H9 (cell line): ENCODE data around the gene MRPL21. TPM values are rescaled to one million over a fixed set of nuclear protein-coding genes. Genes with fewer than 3 reads are reported as not detected.

ENCODE experiments used
- DNase-seq: peaks from one replicate; pipeline ENCODE4 v3.0.0-alpha.2; 2017
- H2AFZ ChIP-seq: one replicate; pipeline ENCODE4 v1.6.1; 2013; ENCODE audit warnings: mild to moderate bottlenecking, low read length, control low read depth, moderate library complexity
- H2AK5ac ChIP-seq: 2 replicates; pipeline ENCODE4 v1.6.1; 2013; ENCODE audit warnings: low read length, control low read depth, mixed read lengths; ENCODE audit not compliant: insufficient read length
- H2BK120ac ChIP-seq: one replicate; pipeline ENCODE4 v1.6.1; 2013; ENCODE audit warnings: low read depth, mild to moderate bottlenecking, low read length, control low read depth, inconsistent platforms; ENCODE audit not compliant: poor library complexity, severe bottlenecking
- H2BK12ac ChIP-seq: 2 replicates; pipeline ENCODE4 v1.6.1; 2013; ENCODE audit warnings: low read length, control low read depth, mixed read lengths, low read depth; ENCODE audit not compliant: insufficient read length
- H2BK15ac ChIP-seq: 2 replicates; pipeline ENCODE4 v1.6.1; 2013; ENCODE audit warnings: low read depth, low read length, control low read depth
- H2BK20ac ChIP-seq: one replicate; pipeline ENCODE4 v1.6.1; 2013; ENCODE audit warnings: low read depth, mild to moderate bottlenecking, low read length, control low read depth, inconsistent platforms; ENCODE audit not compliant: poor library complexity, severe bottlenecking
- H2BK5ac ChIP-seq: 2 replicates; pipeline ENCODE4 v1.6.1; 2013; ENCODE audit warnings: low read length, control low read depth, mixed read lengths; ENCODE audit not compliant: insufficient read length
- H3K14ac ChIP-seq: 2 replicates; pipeline ENCODE4 v1.6.1; 2013; ENCODE audit warnings: low read length, control low read depth; ENCODE audit not compliant: insufficient read depth
- H3K18ac ChIP-seq: 2 replicates; pipeline ENCODE4 v1.6.1; 2013; ENCODE audit warnings: low read depth, mild to moderate bottlenecking, mixed read lengths, low read length, control low read depth; ENCODE audit not compliant: insufficient read length
- H3K23ac ChIP-seq: 2 replicates; pipeline ENCODE4 v1.6.1; 2013; ENCODE audit warnings: low read length, control low read depth, mixed read lengths, low read depth; ENCODE audit not compliant: insufficient read length
- H3K23me2 ChIP-seq: 2 replicates; pipeline ENCODE4 v1.6.1; 2013; ENCODE audit warnings: low read depth, mild to moderate bottlenecking, mixed read lengths, low read length, control low read depth; ENCODE audit not compliant: insufficient read length, poor library complexity, severe bottlenecking
- H3K27ac ChIP-seq: 2 replicates; pipeline ENCODE4 v1.5.1; 2013; ENCODE audit warnings: low read length, control low read depth, mixed read lengths, low read depth; ENCODE audit not compliant: insufficient read length
- H3K27me3 ChIP-seq: 2 replicates; pipeline ENCODE4 v1.6.1; 2013; ENCODE audit warnings: low read length, control low read depth, inconsistent platforms; ENCODE audit not compliant: insufficient read depth
- H3K4ac ChIP-seq: 2 replicates; pipeline ENCODE4 v1.6.1; 2013; ENCODE audit warnings: low read depth, mild to moderate bottlenecking, control low read depth, inconsistent platforms, low read length, moderate library complexity
- H3K4me1 ChIP-seq: 2 replicates; pipeline ENCODE4 v1.6.1; 2013; ENCODE audit warnings: low read length, control low read depth, inconsistent platforms; ENCODE audit not compliant: insufficient read depth
- H3K4me2 ChIP-seq: 2 replicates; pipeline ENCODE4 v1.6.1; 2013; ENCODE audit warnings: low read length, control low read depth, mixed read lengths; ENCODE audit not compliant: insufficient read length, insufficient read depth
- H3K56ac ChIP-seq: 2 replicates; pipeline ENCODE4 v1.6.1; 2013; ENCODE audit warnings: low read depth, mild to moderate bottlenecking, mixed read lengths, low read length, control low read depth; ENCODE audit not compliant: insufficient read length
- H3K79me1 ChIP-seq: 2 replicates; pipeline ENCODE4 v1.6.1; 2013; ENCODE audit warnings: low read depth, mild to moderate bottlenecking, moderate library complexity, low read length, control low read depth, inconsistent platforms; ENCODE audit not compliant: insufficient read depth, poor library complexity, severe bottlenecking
- H3K79me2 ChIP-seq: 2 replicates; pipeline ENCODE4 v1.6.1; 2013; ENCODE audit warnings: low read length, control low read depth, inconsistent platforms; ENCODE audit not compliant: insufficient read depth
- H3K9ac ChIP-seq: 2 replicates; pipeline ENCODE4 v1.6.1; 2013; ENCODE audit warnings: low read length, control low read depth, mixed read lengths; ENCODE audit not compliant: insufficient read length; ENCODE audit errors: extremely low read depth
- H3K9me3 ChIP-seq: one replicate; pipeline ENCODE4 v1.6.1; 2013; ENCODE audit warnings: low read depth, low read length, inconsistent platforms; ENCODE audit not compliant: control insufficient read depth
- H3T11ph ChIP-seq: one replicate; pipeline ENCODE4 v1.6.1; 2013; ENCODE audit warnings: mild to moderate bottlenecking, low read length, control low read depth, inconsistent platforms
- H4K20me1 ChIP-seq: one replicate; pipeline ENCODE4 v1.6.1; 2013; ENCODE audit not compliant: control insufficient read depth, insufficient read length, insufficient read depth
- H4K5ac ChIP-seq: 2 replicates; pipeline ENCODE4 v1.6.1; 2013; ENCODE audit warnings: low read depth, mild to moderate bottlenecking, mixed read lengths, low read length, control low read depth; ENCODE audit not compliant: insufficient read length
- H4K8ac ChIP-seq: replicated peaks from 2 replicates; pipeline ENCODE4 v1.6.1; 2013; ENCODE audit warnings: low read length, control low read depth, mixed read lengths, low read depth; ENCODE audit not compliant: insufficient read length
- H4K91ac ChIP-seq: 2 replicates; pipeline ENCODE4 v1.6.1; 2013; ENCODE audit warnings: low read depth, mild to moderate bottlenecking, moderate library complexity, mixed read lengths, low read length, control low read depth; ENCODE audit not compliant: insufficient read length
- H3K27ac Mint-ChIP-seq, 3 experiments: 2 replicates in 2 of 3; 3 replicates in 1 of 3; pipeline ENCODE4 v1.8.0; 2020 to 2021; ENCODE audit warnings: mixed read lengths in 3 of 3, mild to moderate bottlenecking in 1 of 3, moderate library complexity in 1 of 3
- H3K27me3 Mint-ChIP-seq: 2 replicates; pipeline ENCODE4 v1.8.0; 2021; ENCODE audit warnings: low read depth, mild to moderate bottlenecking, moderate library complexity, mixed read lengths
- H3K36me3 Mint-ChIP-seq, 3 experiments: 2 replicates in 2 of 3; 3 replicates in 1 of 3; pipeline ENCODE4 v1.8.0; 2020 to 2021; ENCODE audit warnings: low read depth in 3 of 3, mixed read lengths in 3 of 3; ENCODE audit not compliant: insufficient read depth in 1 of 3
- H3K4me1 Mint-ChIP-seq, 2 experiments: 2 replicates each; pipeline ENCODE4 v1.8.0; 2020; ENCODE audit warnings: mixed read lengths in 2 of 2
- H3K4me3 Mint-ChIP-seq, 2 experiments: 2 replicates in 1 of 2; 3 replicates in 1 of 2; pipeline ENCODE4 v1.8.0; 2020 to 2021; ENCODE audit warnings: mild to moderate bottlenecking in 2 of 2, mixed read lengths in 2 of 2, moderate library complexity in 1 of 2
- H3K9me3 Mint-ChIP-seq, 2 experiments: 2 replicates in 1 of 2; 3 replicates in 1 of 2; pipeline ENCODE4 v1.8.0; 2020; ENCODE audit warnings: mild to moderate bottlenecking in 2 of 2, mixed read lengths in 2 of 2, moderate library complexity in 1 of 2
- WGBS: extraction: QIAGEN DNeasy Blood & Tissue Kit; methylation state at CpG from one replicate; pipeline ENCODE4 v1.1.7; 2013; ENCODE audit warnings: missing lambda C conversion rate, low lambda C conversion rate, mixed read lengths; ENCODE audit not compliant: insufficient read length; ENCODE audit errors: extremely low coverage; 5-methylcytosine and 5-hydroxymethylcytosine counted together
- total RNA-seq: library from RNA; stranded (reverse); gene quantifications from 2 replicates; pipeline ENCODE4 v1.2.1, GENCODE V29; 2021
- TF ChIP-seq, protein P1 (sequence below): fragments of 200-600 bp; sonication (generic); conservative IDR thresholded peaks from 3 replicates; pipeline ENCODE4 v1.8.0; 2021; ENCODE audit warnings: antibody characterized with exemption, mild to moderate bottlenecking

Gene MRPL21
- total RNA-seq, 1 experiment from 2014 or later, result 91.5 TPM

DNA sequence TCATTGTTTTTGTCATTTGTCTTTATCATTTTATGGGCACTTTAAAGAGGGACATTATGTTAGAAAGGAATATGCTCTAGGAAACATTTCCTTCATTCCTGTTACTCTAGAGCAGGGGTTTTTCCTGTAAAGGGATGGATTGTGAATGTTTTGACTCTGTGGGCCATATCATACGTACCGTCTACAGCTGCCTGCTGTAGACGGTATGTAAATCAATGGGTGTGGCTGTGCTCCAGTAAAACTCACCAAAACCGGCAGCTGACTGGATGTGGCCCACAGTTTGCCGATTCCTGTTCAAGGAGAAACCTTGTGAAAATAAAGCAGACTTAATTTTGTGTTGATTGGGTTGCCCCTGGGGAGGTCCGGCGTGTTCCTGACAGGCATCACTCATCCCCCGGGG is 7.3 kb upstream of the MRPL21 start:
- no peak overlapping the region for H3K9ac ChIP-seq
- no peak overlapping the region for H4K91ac ChIP-seq
- no peaks in the 10 kb centered on the region for H3K4me1 ChIP-seq
- H3K9me3 ChIP-seq, result no peaks in the 10 kb centered on the region
- no peak overlapping the region for H2BK15ac ChIP-seq
- no peak overlapping the region for H3T11ph ChIP-seq
- peaks cover 22 to 69% (median 65%) of the 10 kb centered on the region in 3 experiments; a peak in 6 of 7 replicates for H3K36me3 Mint-ChIP-seq
- H3K14ac ChIP-seq, result no peak overlapping the region
- no peaks in the 10 kb centered on the region for H3K27me3 ChIP-seq
- H3K18ac ChIP-seq, result no peak overlapping the region
- no peaks in the 10 kb centered on the region for H3K27me3 Mint-ChIP-seq
- H2AK5ac ChIP-seq, result no peak overlapping the region
- H3K23ac ChIP-seq, result no peak overlapping the region
- H4K8ac ChIP-seq, result no peak overlapping the region
- H3K4ac ChIP-seq, result no peak overlapping the region
- 0 out of 2 replicates have a peak, but pooled peaks cover 2% of the 10 kb centered on the region for H3K79me2 ChIP-seq
- no peaks in the 10 kb centered on the region for H3K23me2 ChIP-seq
- H3K27ac Mint-ChIP-seq, result no peak overlapping the region
- H4K20me1 ChIP-seq, result no peaks in the 10 kb centered on the region
- H2AFZ ChIP-seq, result no peak overlapping the region
- H3K27ac ChIP-seq, result no peak overlapping the region
- H2BK20ac ChIP-seq, result no peak overlapping the region
- H3K9me3 Mint-ChIP-seq, result no peaks in the 10 kb centered on the region
- H3K4me1 Mint-ChIP-seq, result no peaks in the 10 kb centered on the region
- H3K79me1 ChIP-seq, result no peaks in the 10 kb centered on the region
- TF ChIP-seq, protein P1, sequence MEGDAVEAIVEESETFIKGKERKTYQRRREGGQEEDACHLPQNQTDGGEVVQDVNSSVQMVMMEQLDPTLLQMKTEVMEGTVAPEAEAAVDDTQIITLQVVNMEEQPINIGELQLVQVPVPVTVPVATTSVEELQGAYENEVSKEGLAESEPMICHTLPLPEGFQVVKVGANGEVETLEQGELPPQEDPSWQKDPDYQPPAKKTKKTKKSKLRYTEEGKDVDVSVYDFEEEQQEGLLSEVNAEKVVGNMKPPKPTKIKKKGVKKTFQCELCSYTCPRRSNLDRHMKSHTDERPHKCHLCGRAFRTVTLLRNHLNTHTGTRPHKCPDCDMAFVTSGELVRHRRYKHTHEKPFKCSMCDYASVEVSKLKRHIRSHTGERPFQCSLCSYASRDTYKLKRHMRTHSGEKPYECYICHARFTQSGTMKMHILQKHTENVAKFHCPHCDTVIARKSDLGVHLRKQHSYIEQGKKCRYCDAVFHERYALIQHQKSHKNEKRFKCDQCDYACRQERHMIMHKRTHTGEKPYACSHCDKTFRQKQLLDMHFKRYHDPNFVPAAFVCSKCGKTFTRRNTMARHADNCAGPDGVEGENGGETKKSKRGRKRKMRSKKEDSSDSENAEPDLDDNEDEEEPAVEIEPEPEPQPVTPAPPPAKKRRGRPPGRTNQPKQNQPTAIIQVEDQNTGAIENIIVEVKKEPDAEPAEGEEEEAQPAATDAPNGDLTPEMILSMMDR, result no peak
- WGBS, result no CpG with 5 or more reads among the region's 8 CpGs
- no peak overlapping the region for H2BK5ac ChIP-seq
- H3K56ac ChIP-seq, result no peak overlapping the region
- no peak overlapping the region for H2BK120ac ChIP-seq
- no peak overlapping the region for H2BK12ac ChIP-seq
- H4K5ac ChIP-seq, result no peak overlapping the region
- H3K4me3 Mint-ChIP-seq, result no peak overlapping the region
- H3K4me2 ChIP-seq, result no peak overlapping the region
- DNase-seq, result no peak
